ENCODE data around the gene FAM237B. TPM values are rescaled to one million over a fixed set of nuclear protein-coding genes. Genes with fewer than 3 reads are reported as not detected.

Gene FAM237B
- polyA plus RNA-seq, 3 donors = not detected

DNA sequence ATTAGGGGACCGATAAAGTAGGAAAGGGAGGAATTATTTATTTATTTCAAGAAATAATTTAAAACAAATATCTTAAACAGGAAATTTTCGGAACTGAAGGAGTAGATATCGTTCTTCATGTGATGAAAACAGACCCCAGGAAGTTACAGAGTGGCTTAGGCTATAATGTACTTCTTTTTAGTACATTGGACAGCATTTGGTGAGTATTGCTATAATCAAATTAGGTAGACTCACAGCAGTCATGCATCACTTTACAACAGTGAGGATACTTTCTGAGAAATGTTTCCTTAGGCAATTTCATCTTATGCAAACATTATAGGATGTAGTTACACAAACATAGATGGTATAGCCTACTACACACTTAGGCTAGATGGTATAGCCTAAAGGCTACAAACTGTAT is 33.0 kb downstream of the FAM237B start:
- H3K4me2 ChIP-seq (replicated peaks; ENCODE audit: extremely low read depth, low read length, poor library complexity, severe bottlenecking) = no peak overlapping the region
- H3K4me3 ChIP-seq (replicated peaks in 1 of 3; ENCODE audit: low read depth in 2 of 3, low read length in 3 of 3) = no peak overlapping the region
- no peaks in the 10 kb centered on the region for H3K27me3 ChIP-seq (ENCODE audit: control insufficient read depth in 2 of 2, insufficient read depth in 2 of 2, low read length in 2 of 2)
- Mint-ChIP-seq H3K36me3 (no peaks in the 10 kb centered on the region), H3K27ac (no peak overlapping the region), H3K4me3 (no peak overlapping the region), H3K4me1 (peaks cover 19% of the 10 kb centered on the region), H3K9me3 (peaks cover 0 to 12% (median 2%) of the 10 kb centered on the region in 7 donors), H3K27me3 (ENCODE audit: low read depth in 3 of 3) (no peaks in the 10 kb centered on the region)
- WGBS (ENCODE audit: insufficient coverage) = no CpG with 5 or more reads among the region's 3 CpGs
- no peaks in the 10 kb centered on the region for H4K20me1 ChIP-seq (ENCODE audit: insufficient read depth, low read length)
- H3K27ac ChIP-seq (ENCODE audit: low read depth in 1 of 2, low read length in 2 of 2) = no peak overlapping the region
- H2AFZ ChIP-seq (ENCODE audit: insufficient read depth, low read depth, low read length, poor library complexity, severe bottlenecking) = no peak overlapping the region
- peaks cover 12 to 16% of the 10 kb centered on the region in 2 donors for H3K4me1 ChIP-seq (ENCODE audit: control insufficient read depth in 1 of 2, insufficient read depth in 2 of 2, low read length in 2 of 2)
- no peak for DNase-seq
- no peaks in the 10 kb centered on the region for H3K79me2 ChIP-seq (ENCODE audit: insufficient read depth, low read length)
- TF ChIP-seq, protein P1, sequence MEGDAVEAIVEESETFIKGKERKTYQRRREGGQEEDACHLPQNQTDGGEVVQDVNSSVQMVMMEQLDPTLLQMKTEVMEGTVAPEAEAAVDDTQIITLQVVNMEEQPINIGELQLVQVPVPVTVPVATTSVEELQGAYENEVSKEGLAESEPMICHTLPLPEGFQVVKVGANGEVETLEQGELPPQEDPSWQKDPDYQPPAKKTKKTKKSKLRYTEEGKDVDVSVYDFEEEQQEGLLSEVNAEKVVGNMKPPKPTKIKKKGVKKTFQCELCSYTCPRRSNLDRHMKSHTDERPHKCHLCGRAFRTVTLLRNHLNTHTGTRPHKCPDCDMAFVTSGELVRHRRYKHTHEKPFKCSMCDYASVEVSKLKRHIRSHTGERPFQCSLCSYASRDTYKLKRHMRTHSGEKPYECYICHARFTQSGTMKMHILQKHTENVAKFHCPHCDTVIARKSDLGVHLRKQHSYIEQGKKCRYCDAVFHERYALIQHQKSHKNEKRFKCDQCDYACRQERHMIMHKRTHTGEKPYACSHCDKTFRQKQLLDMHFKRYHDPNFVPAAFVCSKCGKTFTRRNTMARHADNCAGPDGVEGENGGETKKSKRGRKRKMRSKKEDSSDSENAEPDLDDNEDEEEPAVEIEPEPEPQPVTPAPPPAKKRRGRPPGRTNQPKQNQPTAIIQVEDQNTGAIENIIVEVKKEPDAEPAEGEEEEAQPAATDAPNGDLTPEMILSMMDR (IDR thresholded peaks at IDR 0.05) = no peak
- intact Hi-C loops (cut with micrococcal nuclease) = no loop called here
- H3K36me3 ChIP-seq (replicated peaks in 1 of 2; ENCODE audit: control insufficient read depth in 1 of 2, insufficient read depth in 2 of 2, low read length in 2 of 2) = no peaks in the 10 kb centered on the region
- H3K9ac ChIP-seq (ENCODE audit: insufficient read depth, low read length, poor library complexity, severe bottlenecking) = no peak overlapping the region
- H3K9me3 ChIP-seq (replicated peaks in 1 of 2; ENCODE audit: control insufficient read depth in 1 of 2, insufficient read depth in 1 of 2, low read length in 2 of 2) = peaks cover 0 to 9% of the 10 kb centered on the region in 2 donors

DNA sequence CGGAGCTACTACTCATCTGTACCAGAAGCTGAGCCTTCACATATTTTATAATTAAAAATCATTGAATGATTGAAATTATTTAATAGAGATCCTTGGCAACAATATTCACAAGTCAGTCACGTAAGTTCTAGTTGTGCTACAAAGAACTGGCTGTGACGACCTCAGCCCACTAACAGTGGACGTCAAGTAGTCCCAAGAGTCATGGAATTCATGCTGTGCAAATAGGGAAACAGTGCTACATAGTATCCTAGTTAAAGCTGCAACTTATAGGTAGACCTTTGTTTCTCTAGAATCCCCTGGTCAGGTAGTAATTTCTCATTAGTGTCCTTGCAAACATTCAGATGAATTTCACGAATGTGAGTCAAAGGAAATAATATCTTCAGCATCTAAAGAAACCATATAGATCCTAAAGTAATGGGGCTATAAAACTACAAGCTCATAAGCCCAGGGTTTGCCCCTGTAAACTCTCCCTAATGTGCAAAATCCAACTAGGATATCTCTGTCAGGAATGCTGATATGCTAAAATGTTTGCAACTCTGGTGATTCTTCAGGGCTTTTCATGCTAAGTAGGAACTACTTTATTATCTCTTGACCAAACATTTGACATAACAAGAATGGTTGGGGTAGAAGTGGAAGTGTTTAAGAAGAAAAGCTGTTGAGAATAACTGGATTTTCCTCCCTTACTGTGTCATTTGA is 44.9 kb downstream of the FAM237B start:
- Histone ChIP-seq H2AFZ (ENCODE audit: insufficient read depth, low read depth, low read length, poor library complexity, severe bottlenecking) (no peak overlapping the region), H3K27me3 (ENCODE audit: control insufficient read depth in 2 of 2, insufficient read depth in 2 of 2, low read length in 2 of 2) (no peaks in the 10 kb centered on the region), H3K79me2 (ENCODE audit: insufficient read depth, low read length) (no peaks in the 10 kb centered on the region), H3K4me1 (ENCODE audit: control insufficient read depth in 1 of 2, insufficient read depth in 2 of 2, low read length in 2 of 2) (no peaks in the 10 kb centered on the region), H3K36me3 (replicated peaks in 1 of 2; ENCODE audit: control insufficient read depth in 1 of 2, insufficient read depth in 2 of 2, low read length in 2 of 2) (no peaks in the 10 kb centered on the region), H3K4me3 (replicated peaks in 1 of 3; ENCODE audit: low read depth in 2 of 3, low read length in 3 of 3) (no peak overlapping the region), H4K20me1 (ENCODE audit: insufficient read depth, low read length) (no peaks in the 10 kb centered on the region), H3K9me3 (replicated peaks in 1 of 2; ENCODE audit: control insufficient read depth in 1 of 2, insufficient read depth in 1 of 2, low read length in 2 of 2) (no peaks in the 10 kb centered on the region), H3K9ac (ENCODE audit: insufficient read depth, low read length, poor library complexity, severe bottlenecking) (no peak overlapping the region), H3K4me2 (replicated peaks; ENCODE audit: extremely low read depth, low read length, poor library complexity, severe bottlenecking) (no peak overlapping the region), H3K27ac (ENCODE audit: low read depth in 1 of 2, low read length in 2 of 2) (no peak overlapping the region)
- 93% methylated on average over 2 of the region's 5 CpGs for whole genome bisulfite sequencing (ENCODE audit: insufficient coverage)
- H3K4me3 Mint-ChIP-seq = no peak overlapping the region
- H3K27me3 Mint-ChIP-seq (ENCODE audit: low read depth in 3 of 3) = no peaks in the 10 kb centered on the region
- H3K36me3 Mint-ChIP-seq = no peaks in the 10 kb centered on the region
- H3K27ac Mint-ChIP-seq = no peak overlapping the region
- H3K9me3 Mint-ChIP-seq = no peaks in the 10 kb centered on the region
- no peak for DNase-seq
- intact Hi-C loops (cut with micrococcal nuclease) = no loop called here
- TF ChIP-seq, protein P1 (IDR thresholded peaks at IDR 0.05) = no peak
- no peaks in the 10 kb centered on the region for H3K4me1 Mint-ChIP-seq
